Stimulated activated CD4-positive, alpha-beta T cell treated with anti-CD3 and anti-CD28 coated beads, Interleukin-12 subunit alpha, Interleukin-12 subunit beta, amount 100 ng/mL, for 4 hours (primary cell): ENCODE results near the gene PXN.

Experiments
- DNase-seq: peaks from one replicate; pipeline ENCODE4 v3.0.0-alpha.2; 2020

Gene PXN

GRCh38 chr12:120265473-120266179 lies at the start of gene PXN:
PXN (minus strand) TSS chr12:120265730; CDS start chr12:120265629, 101 bp downstream.
- peak; percentile 94 for DNase-seq

- no peak for DNase-seq
Measured at GRCh38 chr12:120314220-120314619, 48.7 kb upstream of the PXN start.

DNA sequence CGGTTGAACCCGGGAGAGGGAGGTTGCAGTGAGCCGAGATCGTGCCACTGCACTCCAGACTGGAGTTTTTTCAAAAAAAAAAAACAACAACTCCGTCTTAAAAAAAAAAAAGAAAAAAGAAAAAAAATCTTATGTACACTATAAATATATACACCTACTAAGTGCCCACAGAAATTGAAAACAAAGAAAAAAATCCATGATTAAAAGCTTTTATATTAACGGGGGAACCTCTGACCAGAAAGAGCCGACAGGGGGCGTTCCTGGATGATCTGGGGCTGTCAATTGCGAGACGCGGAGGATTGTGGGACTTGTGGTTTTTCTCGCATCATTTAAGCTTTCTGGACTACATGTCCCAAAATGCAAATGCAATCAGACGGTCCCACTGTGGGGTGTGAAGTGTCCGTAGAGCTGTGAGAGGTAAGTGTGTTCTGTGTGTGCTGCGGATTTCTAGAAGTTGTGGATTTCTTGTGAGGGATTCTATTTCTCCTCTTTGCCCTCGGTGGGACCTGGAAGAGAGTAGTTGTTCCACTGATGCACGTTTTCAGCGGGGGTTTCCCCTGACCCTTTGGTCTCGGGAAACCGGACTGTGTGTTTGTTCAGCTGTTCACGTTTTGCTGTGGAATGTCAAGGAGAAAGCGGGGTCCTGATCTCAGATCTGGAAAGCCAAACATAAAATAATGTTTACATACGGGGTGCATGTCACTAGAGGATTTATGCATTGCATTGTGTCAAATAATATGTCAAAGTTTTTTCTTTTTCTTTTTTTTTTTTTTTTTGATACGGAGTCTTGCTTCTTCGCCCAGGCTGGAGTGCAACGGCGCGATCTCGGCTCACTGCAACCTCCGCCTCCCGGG lies 36.7 kb upstream of the PXN start, which contains the start of gene SIRT4:
TSS of gene SIRT4 (plus strand) at position 360 of the 854 bp plus-strand sequence. CDS start 1,241 bp downstream, outside the sequence.
- peak; percentile 81 for DNase-seq

- peak; percentile 63 for DNase-seq
Measured at GRCh38 chr12:120292661-120293531, 27.4 kb upstream of the PXN start, which contains the start of gene RNU4-1. RNU4-1 (minus strand) TSS chr12:120293237.

DNA sequence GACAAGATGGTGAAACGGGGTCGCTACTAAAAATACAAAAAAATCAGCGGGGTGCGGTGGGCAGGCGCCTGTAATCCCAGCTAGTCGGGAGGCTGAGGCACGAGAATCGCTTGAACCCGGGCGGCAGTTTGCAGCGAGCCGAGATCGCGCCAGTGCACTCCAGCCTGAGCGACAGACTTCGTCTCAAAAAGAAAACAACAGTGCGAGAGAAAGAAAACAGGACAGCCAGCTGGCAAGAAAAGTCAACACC lies 26.8 kb upstream of the PXN start:
- DNase-seq = no peak

DNA sequence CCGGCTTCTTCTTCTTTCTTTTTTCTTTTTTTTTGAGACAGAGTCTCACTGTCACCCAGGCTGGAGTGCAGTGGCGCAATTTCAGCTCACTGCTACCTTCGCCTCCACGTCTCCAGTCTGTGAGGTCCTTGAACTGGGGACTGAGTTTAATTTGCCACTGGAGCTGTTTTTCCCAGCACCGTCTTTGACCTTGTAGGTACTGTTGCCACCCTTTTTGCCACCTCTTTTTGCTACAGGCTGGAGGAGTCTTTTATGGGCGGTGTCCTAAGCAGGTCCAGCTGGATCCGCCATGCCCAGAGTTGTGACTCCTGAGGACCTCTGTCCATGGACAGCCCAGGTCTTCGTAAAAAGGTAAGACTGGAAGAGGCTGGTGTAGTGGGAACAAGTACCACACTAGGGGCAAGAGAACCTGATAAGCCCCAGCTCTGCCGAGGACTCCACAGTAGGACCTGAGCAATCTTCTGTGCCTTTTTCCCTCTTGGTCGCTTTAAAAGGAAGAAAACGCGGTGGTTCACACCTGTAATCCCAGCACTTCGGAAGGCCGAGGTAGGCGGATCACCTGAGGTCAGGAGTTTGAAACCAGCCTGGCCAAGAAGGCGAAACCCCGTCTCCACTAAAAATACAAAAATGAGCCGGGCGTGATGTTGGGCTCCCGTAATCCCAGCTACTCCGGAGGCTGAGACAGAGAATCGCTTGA lies 25.2 kb upstream of the PXN start:
- peak; percentile 2 for DNase-seq

DNA sequence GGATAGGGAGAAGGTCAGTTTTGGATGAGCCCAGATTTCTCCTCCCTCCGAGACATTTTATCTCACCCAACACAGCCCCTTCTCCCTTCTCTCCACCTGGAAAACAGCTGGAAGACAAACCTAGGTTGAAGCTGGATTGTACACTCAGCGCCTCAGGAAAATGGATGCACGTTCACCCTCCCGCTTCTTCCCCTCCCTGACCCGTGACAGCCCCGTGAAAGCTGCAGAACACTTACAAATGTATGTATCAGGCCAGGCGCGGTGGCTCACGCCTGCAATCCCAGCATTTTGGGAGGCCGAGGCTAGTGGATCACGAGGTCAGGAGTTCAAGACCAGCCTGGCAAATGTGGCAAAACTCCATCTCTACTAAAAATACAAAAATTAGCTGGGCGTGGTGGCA lies 22.0 kb upstream of the PXN start:
- no peak for DNase-seq

GRCh38 chr12:120286768-120287490 lies 21.4 kb upstream of the PXN start:
- no peak for DNase-seq

- no peak for DNase-seq
Measured at GRCh38 chr12:120284381-120284780, 18.9 kb upstream of the PXN start.

- DNase-seq = no peak
Measured at GRCh38 chr12:120283318-120283717, 17.8 kb upstream of the PXN start.

DNA sequence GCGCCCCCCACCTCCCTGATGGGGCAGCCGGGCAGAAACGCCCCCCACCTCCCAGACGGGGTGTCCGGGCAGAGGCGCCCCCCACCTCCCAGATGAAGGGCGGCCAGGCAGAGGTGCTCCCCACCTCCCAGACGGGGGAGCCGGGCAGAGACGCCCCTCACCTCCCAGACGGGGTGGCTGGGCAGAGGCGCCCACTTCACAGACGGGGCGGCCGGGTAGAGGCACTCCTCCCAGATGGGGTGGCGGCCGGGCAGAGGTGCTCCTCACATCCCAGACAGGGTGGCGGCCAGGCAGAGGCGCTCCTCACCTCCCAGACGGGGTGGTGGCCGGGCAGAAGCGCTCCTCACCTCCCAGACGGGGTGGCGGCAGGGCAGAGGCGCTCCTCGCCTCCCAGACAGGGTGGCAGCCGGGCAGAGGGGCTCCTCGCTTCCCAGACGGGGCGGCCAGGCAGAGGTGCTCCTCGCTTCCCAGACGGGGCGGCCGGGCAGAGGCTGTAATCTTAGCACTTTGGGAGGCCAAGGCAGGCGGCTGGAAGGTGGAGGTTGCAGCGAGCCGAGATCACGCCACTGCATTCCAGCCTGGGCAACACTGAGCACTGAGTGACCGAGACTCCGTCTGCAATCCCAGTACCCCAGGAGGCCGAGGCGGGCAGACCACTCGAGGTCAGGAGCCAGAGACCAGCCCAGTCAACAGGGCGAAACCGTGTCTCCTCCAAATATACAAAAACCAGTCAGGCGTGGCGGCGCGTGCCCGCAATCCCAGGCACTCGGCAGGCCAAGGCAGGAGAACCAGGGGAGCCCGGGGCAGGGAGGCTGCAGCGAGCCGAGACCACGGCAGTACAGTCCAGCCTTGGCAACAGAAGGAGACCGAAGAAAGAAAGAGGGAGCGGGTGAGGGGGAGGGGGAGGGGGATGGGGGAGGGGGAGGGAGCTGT lies 12.9 kb upstream of the PXN start:
- no peak for DNase-seq

GRCh38 chr12:120276734-120277133 lies 11.2 kb upstream of the PXN start:
- no peak for DNase-seq

- no peak for DNase-seq
Measured at GRCh38 chr12:120267736-120268135, 2.2 kb upstream of the PXN start.

GRCh38 chr12:120266180-120266870 lies 795 bp upstream of the PXN start:
- no peak for DNase-seq

DNA sequence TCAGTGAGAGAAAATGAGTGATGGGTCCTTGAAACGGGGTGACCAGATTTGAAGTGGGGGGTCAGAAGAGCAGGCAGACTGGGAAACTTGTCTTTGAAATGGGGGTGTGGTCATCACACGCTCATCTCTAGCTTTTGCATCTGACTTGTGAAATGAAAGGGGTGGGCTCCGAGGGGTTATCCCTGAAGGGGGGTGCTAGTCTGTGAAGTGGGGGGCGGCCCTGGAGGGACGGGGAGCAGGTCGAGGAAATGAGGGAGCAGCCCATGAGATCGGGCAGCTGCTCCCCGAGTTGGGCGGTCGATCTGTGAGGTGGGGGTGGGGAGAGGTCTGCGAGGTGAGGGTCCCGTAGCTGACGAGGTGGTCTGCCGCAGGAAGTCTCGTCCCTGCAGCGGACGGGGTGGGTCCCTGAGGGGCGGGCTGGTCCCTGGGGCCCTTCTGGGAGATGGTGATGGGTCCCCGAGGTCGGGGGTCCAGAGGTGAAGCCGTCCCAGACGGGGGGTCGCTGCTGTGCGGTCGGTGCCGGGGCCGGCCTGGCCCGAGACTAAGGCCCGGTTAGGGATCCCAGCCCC lies 542 bp downstream of the PXN start:
- no peak for DNase-seq

DNA sequence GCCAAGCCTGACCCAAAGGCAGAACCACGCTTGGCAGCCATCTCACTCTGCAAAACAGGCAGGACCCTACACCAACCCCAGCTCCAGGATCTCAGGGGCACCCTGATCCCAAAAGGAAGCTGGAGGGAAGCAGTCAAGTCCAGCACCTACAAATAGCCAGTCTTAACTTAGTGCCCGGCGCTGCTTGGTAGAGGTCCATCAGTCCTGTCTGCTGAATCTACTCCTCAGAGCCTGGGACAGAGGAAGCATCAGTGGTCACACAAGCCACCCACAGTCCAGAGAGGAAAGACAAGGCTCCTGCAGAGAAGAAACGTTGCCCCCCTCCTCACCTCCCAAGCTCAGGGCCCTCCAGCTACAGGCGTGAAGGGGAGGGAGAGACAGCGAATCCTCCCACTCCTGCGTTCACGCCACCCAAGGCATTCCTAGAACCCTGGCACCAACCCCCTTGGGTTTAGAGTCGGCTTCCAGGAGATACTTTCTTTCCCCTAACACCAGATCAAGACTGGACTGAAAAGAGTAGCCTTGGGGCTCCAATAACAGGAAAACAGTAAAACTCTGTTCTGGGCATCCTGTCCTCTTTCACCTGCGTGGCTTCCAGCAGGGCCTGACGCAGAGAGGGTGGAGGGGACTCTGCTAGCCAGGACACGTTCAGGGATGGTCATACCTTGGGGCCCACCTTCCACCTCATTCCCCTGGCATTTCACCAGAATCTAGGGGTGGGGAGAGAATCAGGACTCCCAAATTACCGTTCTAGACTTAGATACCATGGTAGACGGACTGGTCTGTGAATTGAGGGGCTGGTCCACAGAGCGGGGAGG lies 1.2 kb downstream of the PXN start:
- DNase-seq = no peak

DNA sequence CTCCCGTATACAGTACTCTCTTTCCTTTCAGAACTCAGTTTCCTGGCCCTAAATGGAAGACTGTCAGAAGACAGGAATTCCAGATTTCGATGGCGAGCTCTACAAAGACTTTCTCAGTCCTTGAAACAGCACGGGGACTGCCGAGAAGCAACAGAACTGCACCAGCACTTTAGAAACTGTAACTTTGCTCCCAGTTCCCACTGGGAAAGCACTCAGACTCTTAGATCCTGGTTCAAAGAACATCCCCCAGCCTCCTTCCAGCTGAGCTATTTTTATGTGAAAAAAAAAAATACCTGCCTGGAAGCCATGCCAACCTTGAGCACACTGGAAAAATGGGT lies 1.8 kb downstream of the PXN start:
- DNase-seq = no peak

DNA sequence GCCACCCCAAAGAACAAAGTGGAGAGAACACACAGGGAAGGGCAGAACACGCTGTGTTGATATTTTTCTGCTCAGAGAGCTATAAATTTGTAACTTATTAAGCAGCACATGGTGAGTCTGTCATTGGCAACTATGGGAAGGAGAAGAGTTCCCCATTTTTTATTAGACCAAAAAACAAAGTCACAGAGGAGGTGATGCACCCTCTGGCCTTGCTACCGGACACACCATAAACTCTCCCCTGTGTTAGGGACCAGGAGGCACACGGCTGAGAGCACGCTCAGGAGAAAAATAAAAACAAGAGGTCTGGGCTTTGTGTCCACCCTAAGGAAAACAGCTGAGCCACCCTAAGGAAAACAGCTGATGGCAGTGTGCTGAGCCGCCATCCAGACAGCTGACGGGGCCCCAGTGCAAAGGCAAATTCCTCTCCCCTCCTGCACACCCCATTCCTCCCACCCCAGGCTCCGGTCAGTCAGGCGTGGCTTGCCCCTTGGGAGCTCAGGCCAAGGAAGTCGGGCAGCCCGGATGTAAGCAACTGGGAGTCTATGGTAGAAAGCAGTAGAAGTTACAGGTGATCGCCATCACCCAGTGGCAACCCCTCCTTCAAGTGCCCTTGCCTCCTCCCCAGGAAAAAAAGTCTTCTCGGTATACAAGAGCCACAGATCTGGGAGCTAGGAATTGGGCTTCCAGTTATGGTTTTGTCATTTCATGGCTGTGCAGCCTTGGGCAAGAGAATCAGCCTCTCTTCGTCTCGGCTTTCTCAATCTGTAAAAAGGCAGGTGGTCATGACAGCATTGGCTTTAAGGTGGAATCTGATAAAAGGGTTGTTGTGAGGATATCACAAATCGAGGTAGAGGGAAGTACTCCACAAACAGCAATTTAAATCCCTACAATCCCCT lies 2.4 kb downstream of the PXN start:
- no peak for DNase-seq
